ENCODE measurements around the gene ARHGAP15.

ARHGAP15 gene

GRCh38 chr2:143740431-143740830 lies 611.2 kb downstream of the ARHGAP15 start:
- DNase-seq: no peak

GRCh38 chr2:143741205-143741604 lies 612.0 kb downstream of the ARHGAP15 start:
- no peak for DNase-seq

GRCh38 chr2:143742581-143742980 lies 613.4 kb downstream of the ARHGAP15 start:
- no peak for DNase-seq

DNA sequence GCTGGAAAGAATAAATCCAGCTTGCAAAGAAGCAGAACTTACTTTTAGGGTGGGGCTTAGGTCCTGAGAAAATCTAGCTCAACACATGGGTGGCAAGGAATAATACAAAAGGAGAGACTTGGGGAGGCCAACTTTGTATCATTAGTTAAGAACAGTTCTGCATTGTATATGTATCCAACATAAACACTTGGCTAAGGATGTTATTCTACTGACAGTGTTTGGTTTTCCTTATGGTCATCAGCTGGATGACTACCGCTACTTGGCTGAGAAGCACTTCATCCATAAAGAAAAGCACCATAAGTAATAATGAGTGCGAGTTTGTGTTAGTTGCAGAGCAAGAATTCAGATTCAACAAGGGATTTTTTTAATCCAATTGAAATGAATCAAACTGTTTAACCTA lies 614.9 kb downstream of the ARHGAP15 start:
- no peak for DNase-seq

DNA sequence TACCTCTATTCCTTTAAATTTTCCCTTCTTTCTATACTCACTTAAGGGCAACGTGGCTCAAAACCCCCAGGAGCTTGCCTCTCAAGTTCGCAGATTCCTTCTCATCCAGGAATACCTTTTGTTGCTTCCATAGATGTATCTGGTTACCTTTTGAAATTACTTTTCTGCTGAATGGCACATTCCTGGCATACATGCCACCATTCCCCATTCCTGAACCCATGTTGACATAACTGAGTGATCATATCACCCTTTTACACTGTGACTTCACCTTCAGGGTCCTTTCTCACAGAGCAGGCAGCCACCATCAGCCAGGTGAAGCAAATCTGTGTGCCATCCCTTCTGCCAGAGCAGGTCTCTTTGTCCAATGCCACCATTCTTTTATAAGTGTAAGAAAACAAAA lies 615.8 kb downstream of the ARHGAP15 start:
- no peak for DNase-seq

DNA sequence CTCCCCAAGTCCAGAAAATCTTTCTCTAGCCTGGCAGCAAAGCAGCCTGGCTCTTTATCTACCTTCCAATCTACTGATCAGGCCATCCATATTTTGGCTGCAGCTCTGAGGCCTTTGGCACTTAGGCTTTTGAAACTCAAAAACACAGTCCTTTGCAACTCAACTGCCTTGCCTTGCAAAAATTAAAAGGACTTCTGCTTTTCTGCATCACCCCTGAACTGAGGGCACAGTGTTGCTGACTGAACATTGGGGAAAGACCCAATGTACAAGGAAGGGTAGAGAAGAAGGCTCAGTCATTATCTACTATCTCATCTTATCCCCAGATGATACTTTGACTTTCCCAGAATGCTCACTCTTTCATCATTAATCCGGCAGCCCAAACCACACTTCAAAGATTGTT lies 625.5 kb downstream of the ARHGAP15 start:
- DNase-seq: no peak

DNA sequence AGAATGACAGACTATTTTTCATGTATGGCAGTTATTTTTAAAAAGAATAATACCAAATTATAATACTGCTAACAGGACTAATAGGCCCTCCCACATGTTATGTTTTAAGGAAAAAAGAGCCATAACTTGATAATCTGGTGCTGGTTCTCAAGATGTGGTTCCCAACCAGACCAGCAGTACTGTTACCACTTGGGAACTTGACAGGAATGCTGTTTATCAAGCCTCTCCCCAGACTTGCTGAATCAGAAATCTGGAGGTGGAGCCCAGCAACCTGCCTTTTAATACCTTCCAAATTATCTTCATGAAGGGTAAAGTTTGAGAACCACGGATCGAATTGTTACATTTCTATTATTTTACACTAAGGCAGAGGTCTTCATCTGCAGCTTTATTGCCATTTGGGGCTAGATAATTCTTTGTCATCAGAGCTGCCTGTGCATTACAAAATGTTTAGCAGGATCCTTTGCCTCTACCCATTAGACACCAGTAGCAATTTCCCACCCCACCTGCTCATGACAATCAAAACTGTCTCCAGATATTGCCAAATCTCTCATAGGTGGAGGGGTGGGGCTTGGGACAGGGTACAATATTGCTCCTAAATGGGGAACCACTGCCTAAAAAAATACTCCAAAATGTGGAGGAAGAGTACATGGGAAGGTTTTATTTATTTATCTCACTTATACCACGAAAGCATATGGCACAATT lies 629.6 kb downstream of the ARHGAP15 start:
- no peak for DNase-seq

- DNase-seq: no peak
Observed at GRCh38 chr2:143759455-143759854, 630.2 kb downstream of the ARHGAP15 start.

- DNase-seq: no peak
Observed at GRCh38 chr2:143762176-143762928, 633.1 kb downstream of the ARHGAP15 start.

DNA sequence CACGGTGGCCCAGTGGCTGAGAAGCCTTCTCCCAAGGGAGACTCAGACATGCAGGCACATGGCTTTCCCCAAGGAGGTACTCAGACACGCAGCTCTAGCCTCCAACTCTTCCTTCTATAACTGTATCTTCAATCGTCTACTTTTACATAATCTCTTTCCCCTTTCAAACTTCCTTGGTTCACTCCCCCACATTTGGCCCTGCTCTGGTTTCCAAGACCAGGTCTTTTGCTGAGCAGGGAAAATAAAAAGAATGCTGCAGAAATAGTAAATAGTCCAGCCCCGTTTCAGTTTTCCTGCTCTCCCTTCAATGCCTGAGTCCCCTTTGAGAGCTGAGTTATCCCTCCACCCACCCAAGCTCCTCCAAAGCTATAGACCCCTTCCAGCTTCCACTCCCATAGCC lies 635.0 kb downstream of the ARHGAP15 start:
- DNase-seq: no peak

GRCh38 chr2:143764706-143765105 lies 635.5 kb downstream of the ARHGAP15 start:
- no peak for DNase-seq

GRCh38 chr2:143768991-143769390 lies 639.8 kb downstream of the ARHGAP15 start:
- DNase-seq: no peak

GRCh38 chr2:143771939-143772338 lies 642.7 kb downstream of the ARHGAP15 start:
- no peak for DNase-seq

DNA sequence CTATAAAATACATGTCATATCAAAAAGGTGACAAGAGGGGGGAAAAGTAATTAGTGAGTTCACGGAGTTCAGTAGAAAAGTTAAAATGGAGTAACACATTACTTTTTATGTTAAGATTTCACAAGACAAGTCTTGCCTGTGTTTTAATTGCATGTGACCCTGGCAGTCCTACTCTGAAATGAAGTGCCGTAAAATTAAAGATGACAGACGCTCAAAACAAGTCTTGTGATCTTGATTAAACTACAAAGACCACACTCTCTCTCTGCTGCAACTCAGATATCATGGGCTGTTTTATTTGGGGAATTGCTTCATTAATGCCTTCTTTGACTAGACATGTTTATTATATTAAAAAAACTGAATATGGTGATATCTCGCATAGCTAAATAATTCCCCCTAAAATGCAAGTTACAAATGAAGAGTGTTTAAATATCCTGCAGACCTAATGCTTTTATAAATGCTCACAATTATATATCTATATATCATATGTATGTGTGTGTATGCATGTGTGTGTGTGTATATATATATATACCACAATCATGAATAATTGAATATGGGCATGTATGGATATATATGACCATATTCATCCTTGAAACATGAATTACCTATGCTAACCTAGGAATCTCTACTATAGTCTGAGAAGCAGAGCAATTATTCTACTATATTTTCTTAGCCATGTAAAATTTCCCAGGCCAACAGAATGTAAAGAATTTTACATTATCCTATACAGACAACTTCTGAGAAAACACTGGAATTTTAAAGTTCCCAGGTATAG lies 647.5 kb downstream of the ARHGAP15 start:
- no peak for DNase-seq

GRCh38 chr2:143779021-143779420 lies 649.8 kb downstream of the ARHGAP15 start:
- no peak for DNase-seq

GRCh38 chr2:143786026-143786765 lies 657.0 kb downstream of the ARHGAP15 start:
- DNase-seq: no peak

DNA sequence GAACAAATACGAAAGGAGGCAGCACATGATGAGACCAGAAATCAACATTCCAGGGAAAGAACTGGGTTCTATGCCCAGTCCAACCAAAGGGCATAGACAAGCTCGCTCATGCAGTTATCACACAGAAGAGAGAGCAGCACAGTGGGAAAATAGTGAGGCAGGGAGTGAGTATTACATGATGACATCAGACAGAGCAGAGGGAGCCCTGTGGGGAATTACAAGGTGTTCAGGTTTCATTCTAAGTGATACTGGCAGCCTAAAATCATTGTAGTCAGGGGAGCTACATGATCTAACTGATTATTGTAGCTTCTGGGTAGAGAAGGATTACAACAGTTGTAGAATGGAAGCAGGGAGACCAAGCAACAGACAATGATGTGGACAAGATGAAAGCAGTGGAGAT lies 658.5 kb downstream of the ARHGAP15 start:
- no peak for DNase-seq

DNA sequence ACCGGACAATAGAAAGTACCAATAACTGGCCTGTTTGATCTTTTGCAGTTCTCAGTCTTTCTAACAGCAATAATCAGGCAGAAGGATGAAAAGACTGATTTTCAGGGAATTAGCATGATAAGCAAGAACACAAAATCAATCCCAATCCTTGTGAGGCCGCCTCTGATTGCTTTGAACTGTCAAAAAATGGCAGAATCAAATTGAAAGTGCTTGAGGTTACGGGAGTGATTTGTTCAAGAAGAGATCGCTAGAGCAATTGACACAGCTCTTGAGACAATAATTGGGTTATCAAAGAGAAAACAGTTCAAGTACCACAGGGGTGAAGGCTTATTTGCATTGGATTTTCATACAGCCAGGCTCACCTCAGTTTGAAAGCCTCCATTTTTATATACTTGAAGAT lies 663.4 kb downstream of the ARHGAP15 start:
- no peak for DNase-seq

DNA sequence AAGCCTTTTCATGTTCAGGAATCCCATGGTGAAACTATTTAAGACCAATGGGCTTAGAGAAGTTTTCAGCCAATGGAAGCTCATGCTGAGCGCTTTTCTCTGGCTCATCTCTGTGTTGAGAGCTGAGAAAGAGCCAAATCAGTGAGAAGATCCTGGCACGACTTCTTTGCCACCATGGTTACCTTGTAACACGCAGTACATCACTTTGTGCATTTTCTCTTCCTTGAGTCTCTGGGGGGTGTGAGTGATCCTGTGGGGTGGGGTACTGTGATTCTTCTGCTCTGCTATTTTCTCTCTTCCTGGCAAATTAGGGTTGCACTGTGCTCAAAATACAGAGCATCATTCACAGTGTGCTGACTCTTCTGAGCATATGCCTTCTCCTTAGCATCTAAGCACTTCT lies 664.2 kb downstream of the ARHGAP15 start:
- no peak for DNase-seq

DNA sequence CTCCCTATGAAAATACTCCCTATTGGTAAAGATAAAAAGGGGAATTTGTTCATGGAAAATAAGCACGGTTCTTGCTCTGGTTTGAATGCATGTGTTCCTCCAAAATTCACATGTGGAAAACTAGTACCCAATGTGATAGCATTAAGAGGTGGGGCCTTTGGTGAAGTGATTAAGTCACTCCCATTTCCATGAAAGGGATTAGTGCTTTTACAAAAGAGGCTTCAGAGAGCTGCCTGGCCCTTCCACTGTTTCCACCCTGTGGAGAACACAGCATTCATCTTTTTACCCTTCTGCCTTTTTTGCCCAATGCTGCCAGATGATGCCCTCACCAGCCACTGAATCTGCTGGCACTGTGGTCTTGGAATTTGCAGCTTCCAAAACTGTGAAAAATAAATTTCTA lies 666.8 kb downstream of the ARHGAP15 start:
- no peak for DNase-seq

DNA sequence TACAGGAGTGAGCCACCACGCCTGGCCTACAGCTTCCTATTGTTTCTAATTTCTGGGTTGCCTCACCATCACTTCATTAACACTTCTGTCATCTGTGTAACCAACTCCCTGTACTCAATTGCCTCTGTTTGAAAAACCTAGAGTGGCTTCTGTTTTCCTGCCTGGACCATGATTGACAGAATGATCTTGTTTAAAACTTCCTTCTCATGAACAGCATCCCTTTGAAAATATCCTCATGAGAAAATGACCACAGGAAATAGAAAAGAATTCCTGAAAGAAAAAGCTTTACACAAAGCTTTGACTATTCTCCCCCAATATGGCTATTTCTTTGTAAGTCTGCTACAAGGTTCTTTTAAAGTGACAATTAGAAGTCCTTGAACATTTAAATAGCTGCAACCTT lies 672.3 kb downstream of the ARHGAP15 start:
- DNase-seq: no peak

GRCh38 chr2:143802242-143802641 lies 673.0 kb downstream of the ARHGAP15 start:
- no peak for DNase-seq
